ENCODE results near the gene SLC4A1AP.

DNA sequence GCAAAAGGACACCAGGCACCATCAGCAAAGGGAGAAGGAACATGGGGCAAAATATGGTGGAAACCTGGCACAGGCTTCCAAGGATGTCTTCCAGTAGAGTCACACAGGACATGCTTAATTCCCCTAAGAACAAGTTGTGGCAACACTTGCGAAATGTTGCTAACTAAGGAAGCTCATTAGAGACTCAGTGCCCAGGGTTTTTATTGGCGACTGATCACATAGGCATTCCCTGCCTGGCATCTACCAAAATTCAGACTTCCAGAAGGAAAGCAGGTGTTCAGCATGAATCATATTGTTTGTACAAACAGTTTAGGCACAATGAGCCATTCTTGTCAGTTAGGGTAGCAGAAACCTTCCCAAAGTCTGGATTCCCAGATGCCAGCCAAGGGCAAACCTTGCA lies 25.7 kb downstream of the SLC4A1AP start:
- no peak for TF ChIP-seq CTCF (conservative IDR thresholded peaks at IDR 0.05; ENCODE audit: low read depth, low read length)
- TF ChIP-seq EZH2 (IDR thresholded peaks at IDR 0.05; ENCODE audit: low read length, unreplicated experiment): no peak
- no peak for TF ChIP-seq EZH2phosphoT487 (IDR thresholded peaks at IDR 0.05; ENCODE audit: borderline replicate concordance, low read length)
